Skeletal muscle satellite cell (primary cell): ENCODE measurements around the gene UIMC1.
A peak's percentile ranks its signal among the peaks of the same experiment; 100 is the strongest.
"Not testable (repeated sequence)": the region's sequence is repeated elsewhere in the genome, so short reads cannot be mapped to it uniquely, and the experiment has no call there.

Source experiments
- H3K27me3 ChIP-seq: 2 replicates; pipeline ENCODE4 v1.7.0; 2013; ENCODE audit warnings: low read length; ENCODE audit not compliant: control insufficient read depth, insufficient read depth
- H3K36me3 ChIP-seq: 2 replicates; pipeline ENCODE4 v1.7.0; 2013; ENCODE audit warnings: mild to moderate bottlenecking, control low read depth, low read length; ENCODE audit not compliant: insufficient read depth
- H3K4me1 ChIP-seq: 2 replicates; pipeline ENCODE4 v1.7.0; 2013; ENCODE audit warnings: low read length; ENCODE audit not compliant: control insufficient read depth, insufficient read depth
- H3K4me2 ChIP-seq: 2 replicates; pipeline ENCODE4 v1.7.0; 2013; ENCODE audit warnings: mild to moderate bottlenecking, low read length
- H3K4me3 ChIP-seq: 2 replicates; pipeline ENCODE4 v1.7.0; 2013; ENCODE audit warnings: low read length
- H3K9ac ChIP-seq: 2 replicates; pipeline ENCODE4 v1.7.0; 2013; ENCODE audit warnings: mild to moderate bottlenecking, low read depth, low read length, moderate library complexity
- H3K9me3 ChIP-seq: replicated peaks from 2 replicates; pipeline ENCODE4 v1.7.0; 2013; ENCODE audit warnings: mild to moderate bottlenecking, control low read depth, low read length

Gene UIMC1

DNA sequence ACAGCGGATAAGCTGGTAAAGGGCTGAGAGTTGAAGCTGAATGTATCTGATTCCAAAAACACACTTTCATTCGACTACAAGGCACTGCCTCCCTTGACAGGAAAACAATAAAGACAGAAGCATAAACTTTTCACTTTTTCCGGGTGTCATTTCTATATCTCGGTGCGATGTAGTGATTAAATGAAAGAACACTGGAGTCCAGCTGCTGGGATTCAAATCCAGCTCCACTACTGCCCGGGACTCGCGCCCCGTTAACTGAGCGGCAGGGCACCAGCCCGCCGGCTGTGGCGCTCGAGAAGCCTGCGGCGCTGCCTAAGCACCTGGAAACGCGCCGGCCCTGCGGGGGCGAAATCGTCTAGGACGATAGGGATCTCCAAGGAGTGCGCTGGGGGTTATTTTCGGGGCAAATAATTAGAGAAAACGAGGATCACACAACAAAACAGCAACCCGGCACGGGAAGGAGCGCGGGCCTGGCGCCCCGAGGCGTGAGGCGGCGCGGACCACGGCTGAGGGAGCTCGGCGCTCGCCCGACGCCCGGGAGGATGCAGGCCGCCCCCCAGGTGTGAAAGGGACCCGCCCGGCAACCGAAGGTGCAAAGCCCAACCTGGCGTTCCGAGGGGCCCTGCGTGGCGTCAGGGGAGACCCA lies 837 bp downstream of the UIMC1 start:
- peak overlapping the region; percentile 93 for H3K9ac ChIP-seq
- peaks cover 14% of the 10 kb centered on the region for H3K4me1 ChIP-seq
- H3K4me3 ChIP-seq = peak overlapping the region; percentile 94
- H3K9me3 ChIP-seq = no peaks in the 10 kb centered on the region
- H3K4me2 ChIP-seq = peak overlapping the region; percentile 87
- no peaks in the 10 kb centered on the region for H3K27me3 ChIP-seq
- H3K36me3 ChIP-seq = peaks cover 4% of the 10 kb centered on the region

DNA sequence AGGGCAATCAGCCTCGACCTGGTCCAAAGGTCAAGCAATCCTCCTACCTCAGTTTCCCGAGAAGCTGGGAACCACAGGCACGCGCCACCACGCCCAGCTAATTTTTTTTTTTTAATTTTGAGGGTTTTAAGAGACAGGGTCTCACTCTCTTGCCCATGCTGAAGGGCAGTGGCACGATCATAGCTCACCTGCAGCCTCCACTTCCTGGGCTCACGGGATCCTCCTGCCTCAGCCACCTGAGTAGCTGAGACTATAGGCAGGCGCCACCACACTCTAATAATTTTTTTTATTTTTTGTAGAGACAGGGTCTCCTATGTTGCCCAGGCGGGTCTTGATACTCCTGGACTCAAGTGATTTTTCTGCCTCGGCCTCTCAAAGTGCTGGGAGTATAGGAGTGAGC lies 1.6 kb downstream of the UIMC1 start:
- Histone ChIP-seq H3K4me2 (peak overlapping the region; percentile 87), H3K9ac (peak overlapping the region; percentile 93), H3K27me3 (no peaks in the 10 kb centered on the region), H3K9me3 (no peaks in the 10 kb centered on the region), H3K36me3 (peaks cover 4% of the 10 kb centered on the region), H3K4me3 (peak overlapping the region; percentile 94), H3K4me1 (peaks cover 14% of the 10 kb centered on the region)

DNA sequence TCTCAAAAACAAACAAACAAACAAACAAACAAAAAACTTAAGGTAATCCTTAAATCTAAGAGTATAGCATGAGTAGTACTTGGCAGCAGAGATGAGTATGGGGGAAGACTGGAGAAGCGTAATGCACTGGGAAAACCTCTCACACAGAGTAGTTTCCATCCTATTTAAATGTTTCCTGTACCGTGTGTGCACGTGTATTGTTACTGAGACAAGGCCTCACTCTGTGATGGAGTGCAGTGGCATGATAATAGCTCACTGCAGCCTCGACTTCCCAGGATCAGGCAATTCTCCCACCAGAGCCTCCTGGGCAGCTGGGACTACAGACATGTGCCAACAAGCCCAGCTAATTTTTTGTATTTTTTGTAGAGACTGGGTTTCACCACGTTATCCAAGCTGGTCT lies 2.9 kb downstream of the UIMC1 start:
- Histone ChIP-seq H3K27me3 (no peaks in the 10 kb centered on the region), H3K9me3 (no peaks in the 10 kb centered on the region), H3K36me3 (peaks cover 4% of the 10 kb centered on the region), H3K4me2 (peak overlapping the region; percentile 44), H3K4me3 (no peak overlapping the region), H3K9ac (no peak overlapping the region), H3K4me1 (peaks cover 14% of the 10 kb centered on the region)

DNA sequence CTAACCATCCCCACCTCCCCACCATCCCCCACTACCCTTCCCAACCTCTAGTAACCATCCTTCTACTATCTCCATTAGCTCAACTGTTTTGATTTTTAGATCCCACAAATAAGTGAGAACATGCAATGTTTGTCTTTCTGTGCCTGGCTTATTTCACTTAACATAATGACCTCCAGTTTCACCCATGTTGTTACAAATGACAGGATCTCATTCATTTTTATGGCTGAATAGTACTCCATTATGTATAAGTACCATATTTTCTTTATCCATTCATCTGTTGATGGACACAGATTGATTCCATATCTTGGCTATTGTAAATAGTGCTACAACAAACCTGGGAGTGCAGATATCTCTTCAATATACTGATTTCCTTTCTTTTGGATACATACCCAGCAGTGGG lies 7.1 kb downstream of the UIMC1 start:
- not testable (repeated sequence) for H3K36me3 ChIP-seq, H3K4me2 ChIP-seq, H3K9me3 ChIP-seq, H3K4me3 ChIP-seq, H3K27me3 ChIP-seq, H3K9ac ChIP-seq
- peaks cover 32% of the 10 kb centered on the region for H3K4me1 ChIP-seq

GRCh38 chr5:176998828-176999227 lies 7.8 kb downstream of the UIMC1 start:
- Histone ChIP-seq H3K27me3 (no peaks in the 10 kb centered on the region), H3K4me2 (no peak overlapping the region), H3K36me3 (no peaks in the 10 kb centered on the region), H3K4me1 (peaks cover 34% of the 10 kb centered on the region), H3K9ac (no peak overlapping the region), H3K4me3 (no peak overlapping the region), H3K9me3 (no peaks in the 10 kb centered on the region)

GRCh38 chr5:176996780-176997179 lies 9.8 kb downstream of the UIMC1 start:
- Histone ChIP-seq H3K4me3 (no peak overlapping the region), H3K36me3 (no peaks in the 10 kb centered on the region), H3K9me3 (no peaks in the 10 kb centered on the region), H3K4me1 (peaks cover 31% of the 10 kb centered on the region), H3K4me2 (peak overlapping the region; percentile 53), H3K27me3 (no peaks in the 10 kb centered on the region), H3K9ac (no peak overlapping the region)

DNA sequence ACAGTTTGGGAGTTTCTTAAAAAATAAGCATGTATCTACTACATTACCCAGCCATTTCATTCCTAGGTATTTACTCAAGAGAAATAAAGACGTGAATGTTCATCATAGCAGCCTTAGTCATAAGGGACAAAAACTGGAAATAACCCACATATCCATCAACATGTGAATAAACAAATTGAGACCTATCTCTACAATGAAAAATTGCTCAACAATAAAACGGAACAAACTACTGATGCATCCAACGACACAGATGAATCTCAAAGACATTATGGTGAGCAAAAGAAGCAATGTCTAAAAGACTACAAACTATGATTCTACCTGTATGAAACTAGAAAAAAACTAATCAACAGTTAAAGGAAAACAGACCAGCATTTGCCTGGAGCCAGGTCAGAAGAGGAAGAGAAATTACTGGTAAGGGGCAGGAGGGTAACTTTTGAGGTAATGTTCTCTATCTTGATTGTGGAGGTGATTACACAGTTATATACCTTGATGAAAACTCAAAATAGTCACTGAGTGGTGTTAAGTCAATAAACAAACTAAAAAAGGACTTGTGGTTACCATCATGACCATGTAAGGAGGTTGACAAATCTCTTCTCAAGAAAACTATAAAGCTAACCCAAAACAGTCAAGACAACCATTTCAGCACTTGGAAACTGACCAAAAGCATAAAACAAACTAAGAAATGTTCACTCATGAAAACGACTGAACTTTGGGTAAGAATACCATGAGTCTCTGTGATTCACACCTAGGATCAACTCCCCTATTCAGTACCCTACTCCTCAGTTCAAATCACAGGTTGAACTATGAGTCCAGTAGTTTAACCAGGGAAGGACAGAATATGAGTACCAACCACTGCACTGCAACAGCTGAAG lies 10.4 kb downstream of the UIMC1 start:
- H3K9me3 ChIP-seq = no peaks in the 10 kb centered on the region
- peak overlapping the region; percentile 35 for H3K9ac ChIP-seq
- no peaks in the 10 kb centered on the region for H3K36me3 ChIP-seq
- peak overlapping the region; percentile 53 for H3K4me2 ChIP-seq
- peaks cover 31% of the 10 kb centered on the region for H3K4me1 ChIP-seq
- peak overlapping the region; percentile 27 for H3K4me3 ChIP-seq
- H3K27me3 ChIP-seq = no peaks in the 10 kb centered on the region

- Histone ChIP-seq H3K4me1 (peaks cover 31% of the 10 kb centered on the region), H3K36me3 (no peaks in the 10 kb centered on the region), H3K9ac (no peak overlapping the region), H3K9me3 (no peaks in the 10 kb centered on the region), H3K4me2 (peak overlapping the region; percentile 13), H3K4me3 (no peak overlapping the region), H3K27me3 (no peaks in the 10 kb centered on the region)
These were observed 11.5 kb downstream of the UIMC1 start for GRCh38 chr5:176995122-176995490.

- peaks cover 31% of the 10 kb centered on the region for H3K4me1 ChIP-seq
- H3K9ac ChIP-seq = no peak overlapping the region
- no peak overlapping the region for H3K4me3 ChIP-seq
- H3K36me3 ChIP-seq = no peaks in the 10 kb centered on the region
- no peaks in the 10 kb centered on the region for H3K9me3 ChIP-seq
- peak overlapping the region; percentile 13 for H3K4me2 ChIP-seq
- no peaks in the 10 kb centered on the region for H3K27me3 ChIP-seq
These were observed 12.0 kb downstream of the UIMC1 start for GRCh38 chr5:176994460-176995121.

DNA sequence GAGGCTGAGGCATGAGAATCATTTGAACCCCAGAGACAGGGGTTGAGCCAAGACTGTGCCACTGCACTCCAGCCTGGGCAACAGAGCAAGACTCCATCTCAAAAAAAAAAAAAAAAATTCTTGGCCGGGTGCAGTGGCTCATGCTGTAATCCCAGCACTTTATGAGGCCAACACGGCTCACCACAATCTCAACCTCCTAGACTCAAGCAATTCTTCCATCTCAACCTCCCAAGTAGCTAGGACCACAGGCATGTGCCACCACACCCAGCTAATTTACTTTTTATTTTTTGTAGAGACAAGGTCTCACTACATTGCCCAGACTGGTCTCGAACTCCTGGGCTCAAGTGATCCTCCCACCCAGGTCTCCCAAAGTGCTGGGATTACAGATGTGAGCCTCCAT lies 13.5 kb downstream of the UIMC1 start:
- not testable (repeated sequence) for H3K4me3 ChIP-seq, H3K9me3 ChIP-seq, H3K4me2 ChIP-seq, H3K9ac ChIP-seq, H3K36me3 ChIP-seq, H3K27me3 ChIP-seq
- H3K4me1 ChIP-seq = peaks cover 31% of the 10 kb centered on the region

DNA sequence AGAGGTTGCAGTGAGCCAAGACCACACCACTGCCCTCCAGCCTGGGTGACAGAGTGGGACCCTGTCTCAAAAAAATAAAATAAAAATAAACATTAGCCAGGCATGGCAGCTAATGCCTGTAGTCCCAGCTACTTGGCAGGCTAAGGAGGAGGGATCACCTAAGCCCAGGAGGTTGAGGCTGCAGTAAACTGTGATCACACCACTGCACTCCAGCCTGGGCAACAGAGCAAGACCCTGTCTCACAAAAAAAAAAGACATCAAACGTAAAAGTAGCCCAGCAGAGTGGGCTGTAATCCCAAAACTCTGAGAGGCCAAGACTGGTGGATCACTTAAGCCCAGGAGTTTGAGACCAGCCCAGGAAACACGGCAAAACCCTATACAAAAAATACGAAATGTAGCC lies 19.0 kb downstream of the UIMC1 start:
- Histone ChIP-seq H3K4me2 (no peak overlapping the region), H3K4me3 (no peak overlapping the region), H3K27me3 (no peaks in the 10 kb centered on the region), H3K4me1 (no peaks in the 10 kb centered on the region), H3K36me3 (no peaks in the 10 kb centered on the region), H3K9me3 (no peaks in the 10 kb centered on the region), H3K9ac (no peak overlapping the region)
